Measurements from ENCODE around the gene TPH2. TPM values are rescaled to one million over a fixed set of nuclear protein-coding genes. Genes with fewer than 3 reads are reported as not detected.

The TPH2 gene
- not detected in 2 replicates for total RNA-seq (2021)
- percentile 13 among the genes with signal in this experiment for Bru-seq, nascent RNA
- percentile 27 among the genes with signal in this experiment for BruChase-seq, experiment 1, labeled RNA remaining after a 2-hour chase
- BruChase-seq, experiment 2, labeled RNA remaining after a 6-hour chase: percentile 16 among the genes with signal in this experiment
- long read RNA-seq: 0 reads

- no peak within 1 kb of the TSS for H3K4me3 ChIP-seq
- POLR2A ChIA-PET (ENCODE audit: unreplicated experiment): no interaction called here
- DNase-seq: peak in 1 of 2 experiments; percentile 31
Measured at GRCh38 chr12:71938728-71939385, at the start of gene TPH2. TPH2 (plus strand) TSS chr12:71938845; CDS start chr12:71938987, 142 bp downstream.

GRCh38 chr12:71890475-71890874 is 48.2 kb upstream of the TPH2 start:
- BruUV-seq (replicated peaks): no TSS peak
- Histone ChIP-seq H3F3A (ENCODE audit: insufficient read depth, low read depth) (no peaks in the 10 kb centered on the region), H3K36me3 (ENCODE audit: low read depth) (0 out of 2 replicates have a peak, but pooled peaks cover 4% of the 10 kb centered on the region), H3K27me3 (ENCODE audit: insufficient read depth, low read depth) (no peaks in the 10 kb centered on the region), H4K20me1 (ENCODE audit: insufficient read depth) (peaks cover 4% of the 10 kb centered on the region; the same call in 1 of the 2 replicates), H3K4me2 (no peak overlapping the region), H3K4me1 (replicated peaks; ENCODE audit: insufficient read depth) (no peaks in the 10 kb centered on the region), H3K9me3 (ENCODE audit: insufficient read depth, low read depth) (no peaks in the 10 kb centered on the region), H3K9me2 (ENCODE audit: insufficient read depth) (no peaks in the 10 kb centered on the region), H3K79me2 (ENCODE audit: low read depth) (no peaks in the 10 kb centered on the region), H3K27ac (no peak overlapping the region), H3K4me3 (no peak overlapping the region), H2AFZ (no peak overlapping the region)
- TF ChIP-seq EZH2 (IDR thresholded peaks at IDR 0.05; ENCODE audit: low read depth): no peak
- no peak for TF ChIP-seq CTCF (conservative IDR thresholded peaks at IDR 0.05)
- ChIA-PET POLR2A (ENCODE audit: unreplicated experiment) (interaction anchor here (0.7 kb wide), 1 partner anchor 656 kb away, joined by 8 read pairs; no protein-coding TSS in a partner anchor), CTCF (no interaction called here)
- no peak for DNase-seq
- intact Hi-C loops (cut with micrococcal nuclease; ENCODE audit: unreplicated experiment): no loop called here

More at GRCh38 chr12:71938728-71939385, at the start of gene TPH2:
- H3K9me2 ChIP-seq (ENCODE audit: insufficient read depth): no peaks in the 10 kb centered on the region
- no peaks in the 10 kb centered on the region for H4K20me1 ChIP-seq (ENCODE audit: insufficient read depth)
- H3K9me3 ChIP-seq (ENCODE audit: insufficient read depth, low read depth): no peaks in the 10 kb centered on the region
- peak; percentile 62 for TF ChIP-seq CTCF (conservative IDR thresholded peaks at IDR 0.05)
- no peak for TF ChIP-seq EZH2 (IDR thresholded peaks at IDR 0.05; ENCODE audit: low read depth)
- CTCF ChIA-PET: no interaction called here
- no peaks in the 10 kb centered on the region for H3K79me2 ChIP-seq (ENCODE audit: low read depth)
- no peak within 1 kb of the TSS for H3K27ac ChIP-seq
- H2AFZ ChIP-seq: no peak within 1 kb of the TSS
- no peaks in the 10 kb centered on the region for H3K4me1 ChIP-seq (replicated peaks; ENCODE audit: insufficient read depth)
- no TSS peak for BruUV-seq (replicated peaks)
- intact Hi-C loops (cut with micrococcal nuclease; ENCODE audit: unreplicated experiment): no loop called here
- no peak within 1 kb of the TSS for H3K4me2 ChIP-seq
- no peaks in the 10 kb centered on the region for H3K27me3 ChIP-seq (ENCODE audit: insufficient read depth, low read depth)
- no peaks in the 10 kb centered on the region for H3K36me3 ChIP-seq (ENCODE audit: low read depth)
- H3F3A ChIP-seq (ENCODE audit: insufficient read depth, low read depth): no peaks in the 10 kb centered on the region

GRCh38 chr12:71892059-71892458 is 46.6 kb upstream of the TPH2 start:
- H3K27ac ChIP-seq: no peak overlapping the region
- DNase-seq: no peak
- H3K4me3 ChIP-seq: no peak overlapping the region
- no peak overlapping the region for H3K4me2 ChIP-seq
- H2AFZ ChIP-seq: no peak overlapping the region
- H3K27me3 ChIP-seq (ENCODE audit: insufficient read depth, low read depth): no peaks in the 10 kb centered on the region
- H3K9me3 ChIP-seq (ENCODE audit: insufficient read depth, low read depth): no peaks in the 10 kb centered on the region
- no peaks in the 10 kb centered on the region for H3K79me2 ChIP-seq (ENCODE audit: low read depth)
- peaks cover 16% of the 10 kb centered on the region for H3K36me3 ChIP-seq (ENCODE audit: low read depth)
- peaks cover 4% of the 10 kb centered on the region; the same call in 1 of the 2 replicates for H4K20me1 ChIP-seq (ENCODE audit: insufficient read depth)
- TF ChIP-seq EZH2 (IDR thresholded peaks at IDR 0.05; ENCODE audit: low read depth) (no peak), CTCF (conservative IDR thresholded peaks at IDR 0.05) (no peak)
- H3F3A ChIP-seq (ENCODE audit: insufficient read depth, low read depth): no peaks in the 10 kb centered on the region
- POLR2A ChIA-PET (ENCODE audit: unreplicated experiment): no interaction called here
- CTCF ChIA-PET: no interaction called here
- intact Hi-C loops (cut with micrococcal nuclease; ENCODE audit: unreplicated experiment): no loop called here
- H3K9me2 ChIP-seq (ENCODE audit: insufficient read depth): no peaks in the 10 kb centered on the region
- no peaks in the 10 kb centered on the region for H3K4me1 ChIP-seq (replicated peaks; ENCODE audit: insufficient read depth)
- BruUV-seq (replicated peaks): no TSS peak

All from PC-9 (cell line).